ENCODE results near the gene CRYGD. TPM values are rescaled to one million over a fixed set of nuclear protein-coding genes. Genes with fewer than 3 reads are reported as not detected.

The CRYGD gene
- total and polyA plus RNA-seq, 2 of the 13 experiments (the other 11 are each of a cell fraction or from before 2014, with no cell fraction given): not detected

GRCh38 chr2:208129744-208130711, 5.7 kb upstream of the CRYGD start, which contains the start of gene CRYGC (continued):
- no peak; the same call in 1 of the 2 replicates for TF ChIP-seq ZNF280D (CRISPR knock-in tag; IDR thresholded peaks at IDR 0.05)
- TF ChIP-seq MLX (CRISPR knock-in tag; IDR thresholded peaks at IDR 0.05): no peak; the same call in none of the 2 replicates
- TF ChIP-seq YEATS4 (CRISPR knock-in tag; IDR thresholded peaks at IDR 0.05; ENCODE audit: borderline replicate concordance): no peak
- TF ChIP-seq BATF2 (CRISPR knock-in tag; IDR thresholded peaks at IDR 0.05): no peak
- no peak for TF ChIP-seq ZNF724P (CRISPR knock-in tag; IDR thresholded peaks at IDR 0.05; ENCODE audit: borderline replicate concordance)
- no peak for TF ChIP-seq MXD3 (CRISPR knock-in tag; IDR thresholded peaks at IDR 0.05)
- peak; percentile 60; the same call in 1 of the 2 replicates for TF ChIP-seq ZNF414 (CRISPR knock-in tag; IDR thresholded peaks at IDR 0.05)
- TF ChIP-seq RERE (CRISPR knock-in tag; IDR thresholded peaks at IDR 0.05; ENCODE audit: low read depth): no peak
- no peak for TF ChIP-seq KMT2A (CRISPR knock-in tag; IDR thresholded peaks at IDR 0.05)
- no peak for TF ChIP-seq HMGA1 (CRISPR knock-in tag; conservative IDR thresholded peaks at IDR 0.05)
- TF ChIP-seq AHR (CRISPR knock-in tag; IDR thresholded peaks at IDR 0.05): no peak; the same call in 1 of the 2 replicates
- TF ChIP-seq PRDM15 (CRISPR knock-in tag; IDR thresholded peaks at IDR 0.05): no peak

Measured in HepG2 (cell line).